SK-N-SH treated with all-trans-retinoic acid at 6 μM for 48 hours (cell line): ENCODE data around the gene RPRM.

ENCODE experiments used
- CREB5 ChIP-seq: fragments of 250-450 bp; sonication (Bioruptor Pico); IDR thresholded peaks from 2 replicates; pipeline ENCODE4 v1.5.1; 2020; ENCODE audit warnings: low read depth, mild to moderate bottlenecking, moderate library complexity
- ESRRG ChIP-seq: fragments of 250-450 bp; sonication (Bioruptor Pico); IDR thresholded peaks from 2 replicates; pipeline ENCODE4 v1.6.1; 2021; ENCODE audit warnings: mild to moderate bottlenecking
- ISL1 ChIP-seq: fragments of 250-450 bp; sonication (Bioruptor Pico); IDR thresholded peaks from 2 replicates; pipeline ENCODE4 v2.1.2; 2022; ENCODE audit warnings: mild to moderate bottlenecking, moderate library complexity
- PATZ1 ChIP-seq: fragments of 250-450 bp; sonication (Bioruptor Pico); IDR thresholded peaks from 2 replicates; pipeline ENCODE4 v1.8.0; 2020; ENCODE audit warnings: mild to moderate bottlenecking, moderate library complexity, borderline replicate concordance
- ZNF565 ChIP-seq: fragments of 450-650 bp; formaldehyde crosslinking; conservative IDR thresholded peaks from 2 replicates; pipeline ENCODE4 v1.5.0; 2020; ENCODE audit warnings: low read depth, mild to moderate bottlenecking, moderate library complexity

- TF ChIP-seq CREB5 (CRISPR knock-in tag) (no peak), ESRRG (no peak), PATZ1 (no peak), ZNF565 (no peak), ISL1 (CRISPR knock-in tag) (no peak)
Observed at GRCh38 chr2:153478289-153479261, at the start of gene RPRM.
